Heart left ventricle (tissue), 16 donors: Measurements from ENCODE around the gene SETDB2. TPM values are rescaled to one million over a fixed set of nuclear protein-coding genes. Genes with fewer than 3 reads are reported as not detected.

Experiments
- ATAC-seq, 4 donors: fragments of 200-7000 bp; cut with Tn5 transposase; one replicate each; pipeline ENCODE4 v1.9.1; 2020 to 2022; ENCODE audit warnings: moderate library complexity in 4 of 4, mild to moderate bottlenecking in 3 of 4, moderate number of reproducible peaks in 1 of 4
- DNase-seq, 5 donors: peaks; one replicate each; pipeline ENCODE4 v3.0.0-alpha.2; 2020
- H3K27ac ChIP-seq, 12 donors: fragments of 200-600 bp; sonication (generic) in 4 of 12; one replicate each; pipeline versions ENCODE4 v1.5.0 to v1.8.0; 2016 to 2022; ENCODE audit warnings: mild to moderate bottlenecking in 2 of 12
- H3K27me3 ChIP-seq, 9 donors: fragments of 200-600 bp; sonication (generic) in 2 of 9; one replicate each; pipeline versions ENCODE4 v1.5.1 to v1.8.0; 2016 to 2022; ENCODE audit warnings: mild to moderate bottlenecking in 3 of 9
- H3K36me3 ChIP-seq, 9 donors: fragments of 200-600 bp; sonication (generic) in 2 of 9; one replicate each; pipeline versions ENCODE4 v1.5.0 to v1.8.0; 2018 to 2022; ENCODE audit warnings: mild to moderate bottlenecking in 2 of 9
- H3K4me1 ChIP-seq, 12 donors: fragments of 200-600 bp; sonication (generic) in 4 of 12; one replicate each; pipeline versions ENCODE4 v1.5.0 to v1.8.0; 2016 to 2022; ENCODE audit warnings: mild to moderate bottlenecking in 3 of 12
- H3K4me3 ChIP-seq, 12 donors: fragments of 200-600 bp; sonication (generic) in 4 of 12; one replicate each; pipeline versions ENCODE4 v1.5.0 to v1.8.0; 2017 to 2022; ENCODE audit warnings: mild to moderate bottlenecking in 9 of 12, moderate library complexity in 4 of 12
- H3K9me3 ChIP-seq, 12 donors: fragments of 200-600 bp; sonication (generic) in 4 of 12; one replicate each; pipeline versions ENCODE4 v1.5.0 to v1.8.0; 2016 to 2022; ENCODE audit warnings: mild to moderate bottlenecking in 1 of 12
- CTCF ChIP-seq, 12 donors: fragments of 200-600 bp; sonication (generic) in 4 of 12; IDR thresholded peaks; one replicate each; pipeline versions ENCODE4 v1.5.0 to v1.8.0; 2018 to 2022; ENCODE audit warnings: antibody characterized with exemption in 12 of 12, mild to moderate bottlenecking in 5 of 12
- POLR2A ChIP-seq, 2 donors: fragments of 450-650 bp; IDR thresholded peaks; one replicate each; pipeline ENCODE4 v1.6.1; 2017; ENCODE audit warnings: antibody characterized with exemption in 2 of 2, mild to moderate bottlenecking in 2 of 2, moderate library complexity in 2 of 2
- WGBS, 4 donors: extraction: QIAGEN DNeasy Blood & Tissue Kit in 2 of 4; methylation state at CpG; one replicate each; pipeline versions ENCODE4 v1.1.5 to v1.1.7; 2013 to 2018; 5-methylcytosine and 5-hydroxymethylcytosine counted together
- intact Hi-C, 10 donors: fragments of 100-400 bp; cut with DNase I; formaldehyde crosslinking; loops; one replicate each; pipeline versions ENCODE4 v1.11.1 to v1.14.2; 2022
- polyA plus RNA-seq, 2 donors: library from polyadenylated mRNA; stranded (reverse); fragments of 200-250 nt; gene quantifications; one replicate each; pipeline ENCODE4 v1.2.3, GENCODE V29; 2013
- total RNA-seq, 9 donors: library from RNA; depleted of rRNA in 2 of 9; stranded (reverse); fragments of >200 nt in 2 of 9; fragmentation: NEBNext Ultra II Directional in 3 of 9; extraction: Animal tissue kit (Norgen Biotek cat#: 25700) in 3 of 9; gene quantifications; one replicate each; pipeline versions ENCODE4 v1.1.0 to v1.2.4, GENCODE V29; 2016 to 2023
- donor health status: ischemic (EF 13 %, LVEDD 7.1; RV severe dilation, severe dysfunction).
- donor health status: healthy with polysubstance abuse.
- donor health status: DM: no; HTN: yes; CAD: no.
- donor health status: DM: no; HTN: no; CAD: no.
- donor health status: ischemic (EF 25% LVEDD 6.9; RV normal size, moderate dysfunction).
- donor health status: ischemic (EF 25% LVEDD 5.7; RV mildly dilated, moderate dysfunction).
- donor health status: healthy.
- donor health status: DM: yes; HTN: yes; CAD: no.
- donor health status: ischemic (EF 35%, LVEDD 5.7; RV mildly dilated, moderate dysfunction).
- donor health status: nonischemic (EF 11% LVEDD 7.7; RV severe dilation, severe dysfunction).
- donor health status: DM: yes; HTN: yes; CAD: no.
- donor health status: PGD.
- donor health status: ischemic (EF 29% LVEDD 5.4; RV normal size, mild dysfunction).
- donor health status: nonischemic (EF 23%, LVEDD 6.1; RV moderate dilation, normal function).

SETDB2 gene
- total and polyA plus RNA-seq, 11 donors = 3.7 to 19.8 (median 12.9) TPM

- no peak for ATAC-seq
- no peaks in the 10 kb centered on the region for H3K9me3 ChIP-seq
- no peak for DNase-seq
- H3K4me3 ChIP-seq = no peak overlapping the region
- no peak overlapping the region for H3K27ac ChIP-seq
- intact Hi-C loops = loop anchor here in 4 of 10 donors (5.0 to 10.0 kb wide), 4 partner anchors 46 to 156 kb away; partner anchors contain the start of genes PHF11 (in 3 of the 4) and RCBTB1 (in 1 of the 4)
- 95 to 96% (median 96%) methylated on average over 2 of the region's 2 CpGs for WGBS, 4 donors
- no peaks in the 10 kb centered on the region for H3K27me3 ChIP-seq
- H3K4me1 ChIP-seq = peaks cover 0 to 40% (median 16%) of the 10 kb centered on the region in 12 donors
- TF ChIP-seq CTCF (IDR thresholded peaks at IDR 0.05) (no peak), POLR2A (IDR thresholded peaks at IDR 0.05) (no peak)
- H3K36me3 ChIP-seq = peaks cover 0 to 12% (median 0%) of the 10 kb centered on the region in 9 donors
Measured at GRCh38 chr13:49448753-49449152, 4.7 kb downstream of the SETDB2 start.

DNA sequence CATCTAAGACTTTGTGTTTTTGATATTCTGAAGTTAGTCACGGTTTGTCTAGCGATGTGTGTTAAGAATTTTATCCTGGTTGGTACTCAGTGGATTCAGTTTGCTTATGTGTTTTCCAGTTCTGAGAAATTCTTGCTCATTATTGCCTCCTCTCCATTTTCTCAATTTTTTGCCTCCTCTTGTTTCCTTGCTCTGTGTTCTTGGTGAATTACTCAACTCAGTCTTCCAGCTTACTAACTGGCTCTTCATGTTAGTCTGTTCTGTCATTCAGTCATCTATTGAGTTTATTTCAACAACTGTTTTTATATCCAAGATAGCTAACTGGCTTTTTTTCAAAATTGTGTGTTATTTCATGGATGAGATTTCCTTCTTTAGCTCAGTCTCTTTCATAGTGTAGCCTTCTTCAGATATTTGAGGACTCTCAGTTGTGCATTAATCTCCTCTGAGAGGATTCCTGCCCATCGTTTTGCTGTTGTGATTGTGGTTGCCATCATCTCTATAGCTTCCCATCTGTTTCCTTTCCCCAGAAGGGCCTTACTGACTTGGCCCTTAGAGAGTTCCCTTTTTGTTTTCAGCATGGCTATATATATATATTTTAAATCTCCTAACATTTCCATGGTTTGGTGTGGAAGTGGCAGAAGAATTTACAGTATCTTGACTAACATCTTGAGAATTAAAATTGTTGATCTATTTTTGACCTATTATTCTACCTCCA is 6.2 kb downstream of the SETDB2 start:
- no peak overlapping the region for H3K27ac ChIP-seq
- peaks cover 0 to 12% (median 0%) of the 10 kb centered on the region in 9 donors for H3K36me3 ChIP-seq
- no peaks in the 10 kb centered on the region for H3K9me3 ChIP-seq
- intact Hi-C loops = loop anchor here in 1 of 10 donors (10.0 kb wide), 1 partner anchor 155 kb away; no protein-coding TSS in a partner anchor
- H3K4me3 ChIP-seq = no peak overlapping the region
- ATAC-seq (no peak), DNase-seq (no peak)
- no peaks in the 10 kb centered on the region for H3K27me3 ChIP-seq
- peaks cover 0 to 50% (median 15%) of the 10 kb centered on the region in 12 donors for H3K4me1 ChIP-seq
- TF ChIP-seq POLR2A (IDR thresholded peaks at IDR 0.05) = no peak
- 76 to 80% (median 78%) methylated on average over 3 of the region's 3 CpGs for WGBS, 4 donors

GRCh38 chr13:49452725-49453457 is 8.8 kb downstream of the SETDB2 start:
- H3K9me3 ChIP-seq = no peaks in the 10 kb centered on the region
- 97 to 98% (median 97%) methylated on average over 8 of the region's 8 CpGs for WGBS, 4 donors
- no peaks in the 10 kb centered on the region for H3K27me3 ChIP-seq
- H3K4me3 ChIP-seq = no peak overlapping the region
- intact Hi-C loops = loop anchor here in 1 of 10 donors (10.0 kb wide), 1 partner anchor 152 kb away; no protein-coding TSS in a partner anchor
- peaks cover 0 to 25% (median 8%) of the 10 kb centered on the region in 12 donors for H3K4me1 ChIP-seq
- peaks cover 0 to 12% (median 0%) of the 10 kb centered on the region in 9 donors for H3K36me3 ChIP-seq
- H3K27ac ChIP-seq = no peak overlapping the region
- ATAC-seq = no peak
- DNase-seq = no peak
- TF ChIP-seq POLR2A (IDR thresholded peaks at IDR 0.05) (no peak), CTCF (IDR thresholded peaks at IDR 0.05) (no peak)

GRCh38 chr13:49453465-49453864 is 9.4 kb downstream of the SETDB2 start:
- ATAC-seq (no peak), DNase-seq (no peak)
- H3K27me3 ChIP-seq = no peaks in the 10 kb centered on the region
- H3K9me3 ChIP-seq = no peaks in the 10 kb centered on the region
- peaks cover 0 to 19% (median 4%) of the 10 kb centered on the region in 12 donors for H3K4me1 ChIP-seq
- H3K36me3 ChIP-seq = peaks cover 0 to 12% (median 0%) of the 10 kb centered on the region in 9 donors
- no peak for TF ChIP-seq CTCF (IDR thresholded peaks at IDR 0.05)
- H3K4me3 ChIP-seq = no peak overlapping the region
- no peak overlapping the region for H3K27ac ChIP-seq
- WGBS, 4 donors = 92 to 99% (median 97%) methylated on average over 7 of the region's 7 CpGs
- intact Hi-C loops = loop anchor here in 1 of 10 donors (10.0 kb wide), 1 partner anchor 151 kb away; no protein-coding TSS in a partner anchor
